Brain microvascular endothelial cell (primary cell): ENCODE results near the gene TP73.

Experiments used
- DNase-seq: peaks from one replicate; pipeline ENCODE4 v3.0.0-alpha.2; 2020
- H3K27ac ChIP-seq: fragments of 250-450 bp; sonication (Bioruptor Pico); 2 replicates; pipeline ENCODE4 v1.5.1; 2020; ENCODE audit warnings: mild to moderate bottlenecking, moderate library complexity
- H3K27me3 ChIP-seq: fragments of 250-450 bp; sonication (Bioruptor Pico); replicated peaks from 2 replicates; pipeline ENCODE4 v1.5.1; 2020; ENCODE audit warnings: mild to moderate bottlenecking
- H3K36me3 ChIP-seq: fragments of 250-450 bp; sonication (Bioruptor Pico); replicated peaks from 2 replicates; pipeline ENCODE4 v1.5.1; 2020; ENCODE audit warnings: mild to moderate bottlenecking
- H3K4me3 ChIP-seq: 2 replicates; pipeline ENCODE4 v1.5.1; 2011; ENCODE audit warnings: low read depth, mild to moderate bottlenecking, control low read depth, low read length, moderate library complexity
- in situ Hi-C: cut with HindIII; loops from 2 replicates; pipeline ENCODE4 v1.10.0; 2017; ENCODE audit warnings: low sequenced_read_pairs, low pct_ligation_motif_present
- TF ChIP-seq, protein P1 (sequence below): IDR thresholded peaks from 2 replicates; pipeline ENCODE4 v1.5.1; 2011; ENCODE audit warnings: low read depth, mild to moderate bottlenecking, moderate library complexity, low read length, control low read depth, inconsistent platforms; ENCODE audit errors: missing control alignments

TP73 gene

DNA sequence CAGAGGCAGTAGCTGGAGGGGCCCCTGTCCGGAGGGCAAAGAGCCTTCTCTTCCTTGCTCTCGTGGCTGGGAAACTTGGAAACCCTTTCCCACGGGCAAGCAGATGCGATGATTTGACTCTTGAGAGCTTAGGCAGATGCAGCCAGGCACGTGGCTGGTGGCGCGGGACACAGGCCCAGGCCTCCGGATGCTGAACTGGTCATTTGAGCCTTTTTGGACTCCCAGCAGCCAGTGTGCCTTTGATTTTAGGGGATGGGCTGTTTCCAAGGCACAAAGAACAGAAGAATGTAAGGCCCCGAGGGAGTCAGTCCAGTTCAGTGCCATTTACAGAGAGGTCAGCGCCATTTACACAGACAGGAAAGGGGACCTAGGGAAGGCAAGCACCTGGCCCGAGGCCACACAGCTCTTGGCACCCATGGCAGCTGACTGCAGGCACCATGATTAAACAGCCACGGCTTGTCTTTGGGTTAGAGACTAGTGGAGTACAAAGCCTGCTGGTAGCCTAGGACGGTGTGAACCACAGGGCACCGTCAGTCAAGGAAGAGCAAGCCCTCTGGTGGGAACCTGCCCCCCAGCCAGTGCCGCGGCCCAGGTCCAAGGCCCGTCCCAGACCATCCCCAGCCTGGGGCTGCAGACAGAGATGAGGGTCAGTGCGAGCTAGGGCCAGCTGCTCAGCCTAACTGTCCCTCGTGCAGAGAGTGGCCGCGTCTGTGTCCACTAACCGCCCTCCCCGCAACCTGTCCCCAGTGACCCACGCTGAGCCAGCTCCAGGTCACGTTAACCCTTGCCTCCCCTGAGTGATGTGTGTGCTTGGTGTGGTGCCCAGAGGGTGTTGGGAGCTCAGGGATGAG, 79.5 kb downstream of the TP73 start:
- peaks cover 3% of the 10 kb centered on the region for H3K27me3 ChIP-seq
- H3K27ac ChIP-seq: no peak overlapping the region
- no peak for DNase-seq
- in situ Hi-C loops: no loop called here
- TF ChIP-seq, protein P1, sequence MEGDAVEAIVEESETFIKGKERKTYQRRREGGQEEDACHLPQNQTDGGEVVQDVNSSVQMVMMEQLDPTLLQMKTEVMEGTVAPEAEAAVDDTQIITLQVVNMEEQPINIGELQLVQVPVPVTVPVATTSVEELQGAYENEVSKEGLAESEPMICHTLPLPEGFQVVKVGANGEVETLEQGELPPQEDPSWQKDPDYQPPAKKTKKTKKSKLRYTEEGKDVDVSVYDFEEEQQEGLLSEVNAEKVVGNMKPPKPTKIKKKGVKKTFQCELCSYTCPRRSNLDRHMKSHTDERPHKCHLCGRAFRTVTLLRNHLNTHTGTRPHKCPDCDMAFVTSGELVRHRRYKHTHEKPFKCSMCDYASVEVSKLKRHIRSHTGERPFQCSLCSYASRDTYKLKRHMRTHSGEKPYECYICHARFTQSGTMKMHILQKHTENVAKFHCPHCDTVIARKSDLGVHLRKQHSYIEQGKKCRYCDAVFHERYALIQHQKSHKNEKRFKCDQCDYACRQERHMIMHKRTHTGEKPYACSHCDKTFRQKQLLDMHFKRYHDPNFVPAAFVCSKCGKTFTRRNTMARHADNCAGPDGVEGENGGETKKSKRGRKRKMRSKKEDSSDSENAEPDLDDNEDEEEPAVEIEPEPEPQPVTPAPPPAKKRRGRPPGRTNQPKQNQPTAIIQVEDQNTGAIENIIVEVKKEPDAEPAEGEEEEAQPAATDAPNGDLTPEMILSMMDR: no peak
- no peak overlapping the region for H3K4me3 ChIP-seq
- no peaks in the 10 kb centered on the region for H3K36me3 ChIP-seq

DNA sequence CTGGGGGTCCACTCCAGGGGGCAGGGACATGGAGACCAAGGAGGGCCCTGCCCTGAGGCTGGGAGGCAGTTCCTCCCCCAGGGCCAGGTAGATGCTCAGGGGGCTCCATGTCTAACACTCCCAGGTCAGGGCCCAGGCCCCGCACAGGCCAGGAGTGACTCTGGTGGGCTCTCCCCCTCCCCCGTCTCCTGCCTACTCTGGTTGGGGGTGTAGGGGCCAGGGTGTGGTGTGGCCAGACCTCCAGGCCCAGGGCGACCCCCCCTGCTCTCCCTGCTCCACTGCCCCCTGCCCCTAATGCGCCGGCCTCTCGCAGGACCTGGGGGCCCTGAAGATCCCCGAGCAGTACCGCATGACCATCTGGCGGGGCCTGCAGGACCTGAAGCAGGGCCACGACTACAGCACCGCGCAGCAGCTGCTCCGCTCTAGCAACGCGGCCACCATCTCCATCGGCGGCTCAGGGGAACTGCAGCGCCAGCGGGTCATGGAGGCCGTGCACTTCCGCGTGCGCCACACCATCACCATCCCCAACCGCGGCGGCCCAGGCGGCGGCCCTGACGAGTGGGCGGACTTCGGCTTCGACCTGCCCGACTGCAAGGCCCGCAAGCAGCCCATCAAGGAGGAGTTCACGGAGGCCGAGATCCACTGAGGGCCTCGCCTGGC, 80.2 kb downstream of the TP73 start:
- H3K36me3 ChIP-seq: peaks cover 6% of the 10 kb centered on the region
- DNase-seq: no peak
- in situ Hi-C loops: no loop called here
- no peak overlapping the region for H3K4me3 ChIP-seq
- H3K27me3 ChIP-seq: peaks cover 3% of the 10 kb centered on the region
- H3K27ac ChIP-seq: no peak overlapping the region
- TF ChIP-seq, protein P1: no peak

DNA sequence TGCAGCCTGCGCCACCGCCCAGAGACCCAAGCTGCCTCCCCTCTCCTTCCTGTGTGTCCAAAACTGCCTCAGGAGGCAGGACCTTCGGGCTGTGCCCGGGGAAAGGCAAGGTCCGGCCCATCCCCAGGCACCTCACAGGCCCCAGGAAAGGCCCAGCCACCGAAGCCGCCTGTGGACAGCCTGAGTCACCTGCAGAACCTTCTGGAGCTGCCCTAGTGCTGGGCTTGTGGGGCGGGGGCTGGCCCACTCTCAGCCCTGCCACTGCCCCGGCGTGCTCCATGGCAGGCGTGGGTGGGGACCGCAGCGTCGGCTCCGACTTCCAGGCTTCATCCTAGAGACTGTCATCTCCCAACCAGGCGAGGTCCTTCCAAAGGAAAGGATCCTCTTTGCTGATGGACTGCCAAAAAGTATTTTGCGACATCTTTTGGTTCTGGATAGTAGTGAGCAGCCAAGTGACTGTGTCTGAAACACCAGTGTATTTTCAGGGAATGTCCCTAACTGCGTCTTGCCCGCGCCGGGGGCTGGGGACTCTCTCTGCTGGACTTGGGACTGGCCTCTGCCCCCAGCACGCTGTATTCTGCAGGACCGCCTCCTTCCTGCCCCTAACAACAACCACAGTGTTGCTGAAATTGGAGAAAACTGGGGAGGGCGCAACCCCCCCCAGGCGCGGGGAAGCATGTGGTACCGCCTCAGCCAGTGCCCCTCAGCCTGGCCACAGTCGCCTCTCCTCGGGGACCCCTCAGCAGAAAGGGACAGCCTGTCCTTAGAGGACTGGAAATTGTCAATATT, 81.0 kb downstream of the TP73 start:
- Histone ChIP-seq H3K27ac (no peak overlapping the region), H3K36me3 (peaks cover 10% of the 10 kb centered on the region), H3K4me3 (no peak overlapping the region), H3K27me3 (peaks cover 3% of the 10 kb centered on the region)
- in situ Hi-C loops: no loop called here
- TF ChIP-seq, protein P1: no peak
- DNase-seq: no peak

DNA sequence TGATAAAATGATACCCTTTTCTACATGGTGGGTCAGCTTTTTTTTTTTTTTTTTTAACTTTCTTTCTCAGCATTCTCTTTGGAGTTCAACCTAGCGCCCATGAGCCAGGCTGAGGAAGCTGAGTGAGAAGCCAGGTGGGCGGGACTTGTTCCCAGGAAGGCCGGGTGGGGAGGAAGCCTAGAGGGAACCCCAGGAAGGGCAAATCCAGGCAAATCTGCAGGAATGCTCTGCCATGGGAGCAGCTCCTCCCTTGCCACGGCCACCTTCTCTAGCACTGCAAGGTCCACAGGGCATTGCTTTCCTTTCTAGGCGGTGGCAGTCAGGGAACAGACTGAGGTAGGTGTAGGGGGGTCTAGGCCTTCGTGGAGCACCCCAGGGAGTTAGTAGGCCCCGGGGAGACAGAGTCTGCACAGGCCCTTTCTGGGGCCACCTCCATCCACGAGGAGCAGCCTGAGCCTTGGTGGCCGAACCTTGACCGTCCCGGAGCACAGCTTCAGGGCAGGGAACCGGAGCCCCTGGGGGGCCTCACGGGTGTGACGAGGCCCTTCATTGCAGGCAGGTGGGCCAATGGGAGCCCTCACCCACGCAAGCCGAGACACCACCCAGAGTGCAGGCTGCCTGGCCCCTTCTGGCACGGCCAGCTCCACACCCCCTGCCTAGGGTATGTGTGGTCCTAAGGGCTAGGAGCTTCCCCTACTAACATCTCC, 81.7 kb downstream of the TP73 start:
- TF ChIP-seq, protein P1: no peak
- DNase-seq: no peak
- in situ Hi-C loops: no loop called here
- H3K27ac ChIP-seq: no peak overlapping the region
- no peak overlapping the region for H3K4me3 ChIP-seq
- H3K36me3 ChIP-seq: peaks cover 10% of the 10 kb centered on the region
- no peaks in the 10 kb centered on the region for H3K27me3 ChIP-seq

DNA sequence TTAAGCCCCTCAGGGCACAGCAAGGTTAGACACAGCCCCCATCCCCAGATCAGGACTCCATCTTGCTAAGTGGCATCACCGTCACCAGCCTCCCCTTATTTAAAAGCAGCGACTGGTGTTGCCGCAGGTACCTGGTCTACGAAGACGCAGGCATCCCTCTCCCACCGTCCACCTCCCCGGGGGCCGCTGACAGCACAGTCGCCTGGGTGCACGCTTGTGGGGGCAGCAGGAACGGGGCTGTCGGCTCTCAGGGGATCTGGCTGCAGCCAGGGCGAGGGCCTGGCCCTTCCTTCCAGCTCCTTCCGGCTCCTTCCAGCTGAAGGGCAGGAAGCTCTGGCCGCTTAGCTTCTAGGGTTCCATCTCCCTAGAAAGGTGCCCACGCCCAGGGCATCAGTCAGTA, 82.3 kb downstream of the TP73 start:
- TF ChIP-seq, protein P1: no peak
- DNase-seq: no peak
- H3K36me3 ChIP-seq: peaks cover 10% of the 10 kb centered on the region

More for the DNA sequence above, 82.3 kb downstream of the TP73 start:
- in situ Hi-C loops: no loop called here
- H3K27me3 ChIP-seq: no peaks in the 10 kb centered on the region
- no peak overlapping the region for H3K27ac ChIP-seq
- H3K4me3 ChIP-seq: no peak overlapping the region
